ENCODE results near the gene RER1.

Gene RER1

GRCh38 chr1:2448098-2448445 is 56.4 kb downstream of the RER1 start:
- no peak for DNase-seq

GRCh38 chr1:2449636-2450454 is 58.2 kb downstream of the RER1 start:
- DNase-seq: no peak

GRCh38 chr1:2451741-2452140 is 60.1 kb downstream of the RER1 start:
- no peak for DNase-seq

GRCh38 chr1:2452201-2452931 is 60.7 kb downstream of the RER1 start:
- DNase-seq: no peak

- no peak for DNase-seq
Observed at GRCh38 chr1:2452932-2453315, 61.3 kb downstream of the RER1 start.

- no peak for DNase-seq
Observed at GRCh38 chr1:2454227-2454626, 62.6 kb downstream of the RER1 start.
